Islet of Langerhans (tissue), 1 donor: ENCODE measurements around the gene ABLIM3.
"Not testable (repeated sequence)": the region's sequence is repeated elsewhere in the genome, so short reads cannot be mapped to it uniquely, and the experiment has no call there.

Experiments
- FAIRE-seq: peaks from one replicate; lab custom pipeline; 2011; peaks lifted over from hg19 to GRCh38; lab: Jason Lieb, UNC

ABLIM3 gene

GRCh38 chr5:149160291-149160787 is 19.0 kb downstream of the ABLIM3 start:
- FAIRE-seq = no peak

- FAIRE-seq = no peak
These were observed 19.9 kb downstream of the ABLIM3 start for GRCh38 chr5:149161026-149161687.

- FAIRE-seq = no peak
These were observed 20.6 kb downstream of the ABLIM3 start for GRCh38 chr5:149161850-149162249.

GRCh38 chr5:149162401-149163084 is 21.2 kb downstream of the ABLIM3 start:
- no peak for FAIRE-seq

GRCh38 chr5:149164731-149165130 is 23.4 kb downstream of the ABLIM3 start:
- no peak for FAIRE-seq

GRCh38 chr5:149166128-149166527 is 24.8 kb downstream of the ABLIM3 start:
- FAIRE-seq = no peak

- no peak for FAIRE-seq
These were observed 25.4 kb downstream of the ABLIM3 start for GRCh38 chr5:149166591-149167100.

GRCh38 chr5:149168276-149168906 is 27.1 kb downstream of the ABLIM3 start:
- no peak for FAIRE-seq

- FAIRE-seq = no peak
These were observed 29.0 kb downstream of the ABLIM3 start for GRCh38 chr5:149170299-149170698.

GRCh38 chr5:149172261-149172660 is 31.0 kb downstream of the ABLIM3 start:
- no peak for FAIRE-seq

- no peak for FAIRE-seq
These were observed 31.6 kb downstream of the ABLIM3 start for GRCh38 chr5:149172709-149173505.

GRCh38 chr5:149174847-149175234 is 33.5 kb downstream of the ABLIM3 start:
- FAIRE-seq = no peak

GRCh38 chr5:149175346-149176105 is 34.2 kb downstream of the ABLIM3 start:
- no peak for FAIRE-seq

- FAIRE-seq = no peak
These were observed 36.1 kb downstream of the ABLIM3 start for GRCh38 chr5:149177339-149177843.

- FAIRE-seq = no peak
These were observed 36.7 kb downstream of the ABLIM3 start for GRCh38 chr5:149177911-149178565.

GRCh38 chr5:149181732-149182131 is 40.4 kb downstream of the ABLIM3 start:
- FAIRE-seq = no peak

- no peak for FAIRE-seq
These were observed 40.9 kb downstream of the ABLIM3 start for GRCh38 chr5:149182241-149182640.

- FAIRE-seq = no peak
These were observed 43.8 kb downstream of the ABLIM3 start for GRCh38 chr5:149185067-149185466.

GRCh38 chr5:149186506-149186905 is 45.2 kb downstream of the ABLIM3 start:
- FAIRE-seq = no peak

GRCh38 chr5:149187617-149188016 is 46.3 kb downstream of the ABLIM3 start:
- FAIRE-seq = not testable (repeated sequence)

GRCh38 chr5:149188383-149188782 is 47.1 kb downstream of the ABLIM3 start:
- FAIRE-seq = no peak
